Measurements from ENCODE around the gene ENKUR.
"Not testable (repeated sequence)": the region's sequence is repeated elsewhere in the genome, so short reads cannot be mapped to it uniquely, and the experiment has no call there.

The ENKUR gene

DNA sequence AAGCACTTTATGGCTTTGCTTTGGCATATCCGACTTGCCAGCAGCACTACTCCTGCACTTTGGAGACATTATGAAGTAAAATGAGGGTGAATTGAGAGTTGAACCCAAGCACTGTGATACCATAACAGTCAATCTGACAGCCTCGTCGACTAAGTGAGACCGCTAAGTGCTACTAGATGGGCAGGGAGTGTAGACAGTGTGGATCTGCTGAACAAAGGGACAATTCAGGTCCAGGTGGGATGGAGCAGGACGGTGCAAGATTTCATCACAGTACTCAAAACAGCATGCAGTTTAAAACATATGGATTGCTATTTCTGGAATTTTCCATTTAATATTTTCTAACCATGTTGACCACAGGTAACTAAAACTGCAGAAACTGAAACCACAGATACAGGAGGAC, 42.8 kb downstream of the ENKUR start:
- DNase-seq (ENCODE audit: low read depth), result no peak

DNA sequence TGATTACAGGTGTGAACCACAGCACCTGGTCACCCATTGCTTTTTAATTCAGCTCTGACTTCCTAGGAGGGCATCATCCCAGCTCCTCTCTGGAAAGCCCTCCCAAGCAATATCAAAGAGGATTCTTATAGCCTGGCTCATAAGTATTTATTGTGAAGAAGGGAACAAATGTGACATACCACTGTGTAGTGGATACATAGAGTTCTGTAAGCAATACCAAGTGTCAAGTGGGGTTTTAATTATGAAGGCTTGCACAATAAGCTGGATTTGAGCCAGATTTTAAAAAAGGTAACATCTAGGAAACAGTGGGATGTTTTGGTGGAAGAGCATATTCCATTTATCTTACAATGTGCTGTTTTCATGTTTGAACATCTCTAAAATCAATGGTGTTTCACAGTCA, 44.6 kb downstream of the ENKUR start:
- DNase-seq (ENCODE audit: low read depth), result no peak

DNA sequence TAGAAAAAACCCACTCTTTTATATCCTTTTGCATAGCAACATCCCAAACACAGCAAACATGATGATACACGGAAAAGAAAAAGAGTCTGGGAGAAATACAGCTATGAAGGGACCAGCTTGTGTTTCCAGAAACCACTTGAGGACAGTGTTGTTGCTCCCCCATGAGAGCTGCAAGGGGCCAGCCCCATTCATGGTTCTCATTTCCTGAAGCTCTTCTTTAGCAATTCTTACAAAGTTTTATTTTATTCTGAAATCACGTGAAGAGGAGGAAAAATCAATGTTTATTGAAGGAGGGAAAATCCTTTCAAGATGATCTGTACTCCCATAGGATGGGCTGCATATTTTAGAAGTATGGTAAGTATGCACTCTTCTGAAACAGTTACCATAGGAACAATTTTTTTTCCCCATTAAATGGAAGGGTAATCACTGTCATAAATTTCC, 46.1 kb downstream of the ENKUR start:
- DNase-seq (ENCODE audit: low read depth), result no peak

DNA sequence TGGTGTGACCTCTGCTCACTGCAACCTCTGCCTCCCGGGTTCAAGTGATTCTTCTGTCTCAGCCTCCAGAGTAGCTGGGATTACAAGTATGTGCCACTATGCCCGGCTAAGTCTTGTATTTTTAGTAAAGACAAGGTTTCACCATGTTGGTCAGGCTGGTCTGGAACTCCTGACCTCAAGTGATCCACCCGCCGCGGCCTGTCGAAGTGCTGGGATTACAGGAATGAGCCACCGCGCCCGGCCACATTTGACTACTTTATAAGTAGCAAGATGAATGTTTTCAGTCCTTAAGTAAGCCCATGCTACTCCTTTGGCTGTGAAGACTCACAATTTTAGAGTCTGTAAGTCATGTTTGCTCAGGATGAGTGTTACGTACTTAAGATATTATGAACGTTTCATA, 47.0 kb downstream of the ENKUR start:
- DNase-seq (ENCODE audit: low read depth), result not testable (repeated sequence)

DNA sequence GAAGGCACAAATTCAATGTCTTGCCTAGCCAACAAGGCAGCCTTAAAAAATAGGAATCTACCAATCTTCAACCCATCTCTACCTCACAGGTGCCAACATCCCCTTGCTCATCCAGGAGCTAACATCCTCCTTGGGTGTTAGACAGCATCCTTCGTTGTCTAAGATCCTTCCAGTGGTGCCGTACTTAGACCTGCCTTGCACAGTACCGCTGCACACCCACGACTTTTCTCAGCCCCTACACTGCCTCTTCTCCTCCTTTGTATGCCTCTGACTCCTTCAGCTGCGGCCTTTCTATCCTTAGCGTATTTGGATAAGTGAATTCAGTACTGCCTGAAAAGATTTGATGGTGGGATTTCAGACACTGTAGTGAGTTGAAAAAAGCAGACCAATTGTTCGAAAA, 47.6 kb downstream of the ENKUR start:
- no peak for DNase-seq (ENCODE audit: low read depth)

DNA sequence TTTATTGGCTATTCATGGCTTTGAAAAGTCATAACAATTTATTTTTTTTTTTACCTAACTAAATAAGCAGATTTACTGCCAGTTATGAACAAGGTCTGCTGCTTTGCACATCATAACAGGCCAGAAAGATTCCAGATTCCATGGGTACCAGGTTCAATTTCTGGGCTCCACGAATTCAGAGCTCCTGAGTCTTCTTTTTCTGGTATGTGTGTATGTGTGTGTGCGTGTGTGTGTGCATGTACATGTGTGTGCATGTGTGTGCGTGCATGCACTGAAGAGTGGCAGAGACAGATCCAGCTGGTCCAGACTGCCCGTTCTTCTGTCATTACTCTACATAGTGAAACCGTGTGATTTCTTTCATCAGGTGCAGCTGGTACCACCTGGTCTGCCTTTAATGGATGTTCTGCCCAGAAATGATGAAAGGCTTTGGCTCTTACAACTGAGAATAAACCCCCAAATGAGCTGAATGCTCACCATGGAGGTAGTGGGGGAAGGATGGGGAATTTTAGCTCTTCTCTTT, 48.9 kb downstream of the ENKUR start:
- no peak for DNase-seq (ENCODE audit: low read depth)

DNA sequence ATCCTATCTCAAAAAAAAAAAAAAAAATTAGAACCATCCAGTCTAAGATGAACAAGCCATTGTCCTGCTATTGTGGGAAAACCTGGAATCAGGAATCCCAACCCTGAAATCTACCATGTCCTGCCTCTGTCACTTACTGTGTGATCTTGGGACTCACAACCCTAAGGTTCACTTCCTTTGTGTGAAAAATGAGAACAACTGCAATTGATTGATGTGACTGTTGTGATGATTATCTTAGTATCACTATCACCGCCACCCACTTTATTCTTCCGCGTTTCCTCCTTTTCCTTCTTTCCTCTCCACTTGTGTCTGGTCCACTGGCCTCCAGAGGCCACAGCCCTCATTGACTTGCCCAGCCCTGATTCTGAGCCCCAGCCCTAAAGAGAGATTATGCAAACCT, 50.9 kb downstream of the ENKUR start:
- no peak for DNase-seq (ENCODE audit: low read depth)

DNA sequence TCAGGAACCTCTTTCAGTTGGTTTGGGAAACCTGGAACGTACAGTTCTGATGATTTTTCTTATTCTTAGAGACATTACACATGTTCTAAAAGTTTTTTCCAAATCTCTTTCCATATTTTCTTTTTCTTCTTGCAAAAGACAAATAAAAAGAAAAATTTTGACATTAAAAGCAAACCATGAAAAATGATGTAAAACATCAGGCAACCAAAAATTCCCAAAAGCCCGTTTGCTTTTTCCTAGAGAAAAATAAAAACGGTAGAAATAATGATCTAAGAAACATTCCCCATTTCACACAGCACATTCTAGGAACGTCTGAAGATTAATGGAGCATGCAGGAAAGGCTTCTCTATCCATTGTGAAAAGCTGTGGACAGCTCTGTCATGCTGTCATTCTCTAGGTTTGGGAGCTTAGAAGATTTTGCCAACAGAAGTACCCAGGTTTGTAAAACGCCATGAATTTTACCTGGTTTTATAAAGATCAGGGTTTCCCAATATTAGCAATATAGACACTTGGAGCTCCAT, 52.4 kb downstream of the ENKUR start:
- no peak for DNase-seq (ENCODE audit: low read depth)

DNA sequence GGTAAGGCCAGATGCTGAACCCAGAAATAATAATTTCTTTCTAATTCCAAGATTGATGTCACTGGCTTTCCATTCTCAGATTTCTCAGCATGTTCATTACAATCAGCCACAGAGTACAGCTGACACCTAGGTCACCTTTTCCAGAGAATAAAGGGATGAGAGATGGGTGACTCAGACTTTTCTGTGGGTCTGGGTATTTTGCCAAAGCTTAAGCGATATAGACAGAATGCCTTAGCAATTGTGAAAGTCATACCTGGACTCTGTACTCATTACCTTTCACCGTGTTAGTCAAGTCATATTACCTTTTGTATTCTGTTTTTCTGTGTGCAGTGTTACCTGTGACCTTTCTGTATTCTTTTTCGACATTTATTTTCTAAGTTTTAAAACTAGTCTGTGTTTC, 53.0 kb downstream of the ENKUR start:
- no peak for DNase-seq (ENCODE audit: low read depth)

DNA sequence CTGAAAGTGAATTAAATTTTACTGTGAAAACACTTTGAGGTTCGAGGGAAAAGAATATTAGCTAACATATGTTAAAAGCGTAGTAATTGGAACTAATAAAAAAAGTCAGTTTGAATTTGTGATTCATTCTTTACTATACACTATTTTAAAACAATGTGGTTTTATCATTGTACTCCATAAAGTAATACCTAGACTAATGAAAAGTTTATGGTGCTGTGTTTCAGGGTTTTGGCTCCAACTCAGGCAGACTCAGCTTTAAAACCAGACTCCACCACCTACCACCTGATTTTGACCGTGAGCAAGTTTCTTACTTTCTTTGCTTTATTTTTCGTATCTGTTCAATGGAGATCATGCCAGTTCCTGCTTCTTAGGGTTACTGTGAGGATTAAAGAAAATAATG, 54.4 kb downstream of the ENKUR start:
- no peak for DNase-seq (ENCODE audit: low read depth)

DNA sequence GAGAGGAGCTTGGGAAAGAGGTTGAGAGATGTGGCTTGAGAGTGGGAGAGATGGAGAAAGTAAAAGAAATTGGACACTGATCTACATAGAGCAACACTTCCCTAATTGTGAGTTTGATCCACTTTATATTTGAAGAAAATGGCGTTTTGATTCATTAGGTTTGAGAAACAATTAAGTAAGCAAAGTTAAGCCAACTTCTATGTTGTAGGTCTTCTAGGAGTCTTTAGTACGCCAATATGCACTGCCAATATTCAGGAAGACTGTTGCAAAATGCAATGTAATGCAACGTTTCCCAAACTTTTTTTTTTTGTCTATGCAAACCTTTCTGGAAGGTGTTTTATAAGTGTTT, 56.6 kb downstream of the ENKUR start:
- DNase-seq (ENCODE audit: low read depth), result no peak

DNA sequence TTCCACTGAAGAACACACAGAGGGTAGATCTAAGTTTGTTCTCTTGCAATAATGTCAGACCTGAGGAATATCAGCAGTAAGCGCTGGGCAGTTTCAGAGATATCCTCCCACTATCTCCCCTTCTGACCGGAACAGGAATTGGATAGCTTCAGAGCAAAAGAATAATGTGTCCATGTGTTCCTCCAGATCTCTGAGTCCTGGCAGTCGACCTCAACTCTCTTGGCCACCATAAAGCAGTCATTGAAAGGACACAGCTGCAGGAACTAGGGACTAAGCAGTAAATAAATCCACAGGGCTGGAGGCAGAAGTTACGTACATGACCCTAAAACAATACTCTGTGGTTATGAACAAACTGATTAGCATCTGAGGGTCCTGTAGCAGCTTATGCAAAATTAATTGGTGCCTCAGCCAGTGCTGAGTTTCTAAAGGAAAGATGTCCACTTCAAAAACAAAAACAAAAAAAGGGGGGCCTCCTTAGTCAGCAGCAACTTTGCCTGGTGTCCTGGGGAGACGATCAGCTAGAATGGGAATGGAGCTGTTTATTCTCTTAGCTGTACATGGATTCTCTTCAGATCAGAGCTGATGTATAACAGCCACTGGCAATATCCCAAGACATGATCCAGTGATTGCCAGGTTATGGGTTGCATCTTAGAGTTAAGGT, 57.1 kb downstream of the ENKUR start:
- no peak for DNase-seq (ENCODE audit: low read depth)

DNA sequence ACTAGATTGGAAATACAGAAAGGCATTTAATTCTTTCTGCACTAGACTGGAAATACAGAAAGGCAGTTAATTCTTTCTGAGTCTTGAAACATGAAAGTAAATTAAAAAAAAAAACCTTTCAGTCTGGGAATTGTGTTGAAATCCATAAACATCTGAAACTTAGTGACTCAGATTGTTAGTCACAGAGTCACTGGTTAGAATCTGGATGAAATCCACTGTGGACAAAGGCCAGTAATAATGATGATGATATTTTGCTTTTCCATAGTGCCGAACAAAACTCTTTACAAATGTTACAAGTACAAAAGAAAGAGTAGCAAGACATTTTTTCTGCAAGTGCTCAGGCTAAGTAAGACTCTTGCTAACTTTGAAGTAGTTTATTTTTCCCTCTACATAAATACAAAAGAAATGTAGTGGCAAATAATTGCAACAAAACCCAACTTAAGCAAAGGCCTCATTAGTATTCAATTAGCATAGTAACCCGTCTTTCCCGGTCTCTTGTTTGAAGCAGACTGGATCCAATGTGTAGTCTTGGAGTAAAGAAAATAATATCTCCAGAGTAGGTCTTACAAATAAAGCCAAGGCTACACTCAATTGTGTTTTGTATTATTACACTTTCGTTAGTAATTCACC, 57.8 kb downstream of the ENKUR start:
- DNase-seq (ENCODE audit: low read depth), result no peak

DNA sequence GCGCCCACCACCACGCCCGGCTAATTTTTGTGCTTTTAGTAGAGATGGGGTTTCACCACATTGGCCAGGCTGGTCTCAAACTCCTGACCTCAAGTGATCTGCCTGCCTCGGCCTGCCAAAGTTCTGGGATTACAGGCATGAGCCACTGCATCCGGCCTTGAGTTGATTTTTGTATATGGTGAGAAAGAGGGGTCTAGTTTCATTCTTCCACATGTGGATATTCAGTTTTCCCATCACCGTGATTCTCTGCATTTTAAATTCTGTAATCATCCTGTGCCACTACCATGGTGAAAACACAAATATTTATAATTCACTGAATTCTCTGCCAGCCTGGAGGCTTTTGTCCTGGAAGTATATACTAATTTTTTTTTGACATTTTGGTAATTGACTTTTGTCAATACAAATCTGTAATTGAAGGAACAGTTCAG, 58.3 kb downstream of the ENKUR start:
- DNase-seq (ENCODE audit: low read depth), result not testable (repeated sequence)

DNA sequence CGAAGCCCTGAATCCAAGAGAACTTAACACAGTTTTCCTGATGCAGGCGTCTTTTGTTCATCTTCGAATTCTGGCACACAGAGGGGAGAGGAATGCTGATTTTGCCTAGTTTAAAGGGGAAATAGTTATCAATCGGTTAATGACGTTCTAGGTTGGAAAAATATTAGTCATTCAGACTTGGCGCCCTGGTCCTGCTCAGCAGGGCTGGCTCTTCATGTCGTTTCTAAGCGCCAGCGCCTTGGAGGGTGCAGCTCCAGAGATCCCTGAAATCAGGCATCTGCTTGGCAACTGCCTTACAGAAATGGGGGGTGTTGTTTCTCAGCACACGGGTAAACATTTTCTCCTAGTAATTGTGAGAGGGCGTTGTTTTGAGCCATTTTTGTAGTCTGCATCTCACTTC, 62.3 kb downstream of the ENKUR start:
- DNase-seq (ENCODE audit: low read depth), result no peak

DNA sequence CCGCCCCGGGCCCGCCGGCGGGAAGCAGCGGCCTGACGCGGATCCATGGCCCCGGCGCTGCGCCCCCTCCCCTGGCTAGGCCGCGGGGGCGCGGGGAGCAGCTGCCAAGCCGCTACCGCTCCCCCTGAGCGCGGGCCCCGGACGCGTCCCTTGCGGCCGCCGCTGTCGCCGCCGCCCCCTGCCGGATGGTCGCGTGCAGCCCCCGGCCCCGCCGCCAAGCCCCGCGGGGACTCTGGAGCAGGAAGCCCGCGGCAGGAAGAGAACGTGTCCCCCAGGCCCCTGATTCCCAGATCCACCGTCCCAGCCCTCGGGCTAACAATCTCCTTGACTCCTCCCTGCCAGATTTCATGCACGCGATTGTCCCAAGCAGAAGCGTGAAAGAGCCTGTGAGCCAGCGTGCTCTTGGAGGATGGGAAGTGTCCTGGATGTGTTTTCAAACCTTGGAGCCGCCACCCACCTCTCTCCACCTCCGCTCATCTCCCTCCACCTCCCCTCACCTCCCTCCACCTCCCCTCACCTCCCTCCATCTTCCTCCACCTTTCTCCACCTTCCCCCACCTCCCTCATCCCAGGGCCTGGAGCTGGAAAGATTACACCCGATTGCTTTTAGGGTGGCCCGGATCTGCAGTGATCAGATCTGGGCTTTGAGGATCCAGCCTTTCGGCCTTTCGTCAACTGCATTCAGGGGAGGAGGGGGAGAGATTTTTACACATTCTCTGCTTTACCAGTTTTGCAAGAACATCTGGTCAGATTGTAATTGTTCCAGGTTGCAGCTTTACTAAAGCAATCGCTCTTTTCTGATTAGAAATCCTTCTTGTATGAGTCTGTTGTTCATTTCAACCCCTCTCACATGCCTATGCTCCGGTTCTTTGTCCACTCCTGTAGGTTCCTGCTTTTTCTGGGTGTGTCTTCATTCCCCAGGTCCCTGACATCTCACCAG, 63.0 kb downstream of the ENKUR start:
- DNase-seq (ENCODE audit: low read depth), result peak; percentile 35

DNA sequence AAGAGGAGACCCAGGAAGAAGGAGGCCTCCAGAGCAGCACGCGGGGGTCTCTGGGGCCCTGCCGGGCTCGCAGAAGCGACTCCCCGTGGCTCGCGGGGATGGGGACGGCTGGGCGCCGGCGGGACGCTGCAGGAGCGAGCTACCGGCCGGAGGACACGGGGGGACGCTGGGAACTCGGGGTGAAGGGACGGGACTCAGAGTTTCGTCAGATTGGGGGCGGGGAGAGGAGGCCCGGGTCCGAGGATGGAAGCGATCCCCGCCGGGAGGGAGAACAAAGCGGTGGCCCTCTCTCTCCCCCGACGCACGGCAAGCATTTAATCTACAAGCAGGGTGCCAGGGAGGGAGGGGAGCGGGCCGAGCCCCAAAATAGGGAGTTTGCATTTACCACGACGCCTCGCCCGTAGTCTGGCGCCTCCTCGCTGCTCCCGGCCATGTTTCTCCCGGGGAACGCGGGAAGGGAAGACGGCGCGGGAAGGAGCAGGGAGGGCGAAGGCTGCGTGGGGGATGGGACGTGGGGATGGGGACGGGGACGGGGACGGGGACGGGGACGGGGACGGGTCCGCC, 63.7 kb downstream of the ENKUR start, which contains the start of gene PRTFDC1:
Gene PRTFDC1 (minus strand): TSS at position 464 of the 564 bp plus-strand sequence. CDS start 31 bp downstream, at position 433.
- peak; percentile 3 for DNase-seq (ENCODE audit: low read depth)

DNA sequence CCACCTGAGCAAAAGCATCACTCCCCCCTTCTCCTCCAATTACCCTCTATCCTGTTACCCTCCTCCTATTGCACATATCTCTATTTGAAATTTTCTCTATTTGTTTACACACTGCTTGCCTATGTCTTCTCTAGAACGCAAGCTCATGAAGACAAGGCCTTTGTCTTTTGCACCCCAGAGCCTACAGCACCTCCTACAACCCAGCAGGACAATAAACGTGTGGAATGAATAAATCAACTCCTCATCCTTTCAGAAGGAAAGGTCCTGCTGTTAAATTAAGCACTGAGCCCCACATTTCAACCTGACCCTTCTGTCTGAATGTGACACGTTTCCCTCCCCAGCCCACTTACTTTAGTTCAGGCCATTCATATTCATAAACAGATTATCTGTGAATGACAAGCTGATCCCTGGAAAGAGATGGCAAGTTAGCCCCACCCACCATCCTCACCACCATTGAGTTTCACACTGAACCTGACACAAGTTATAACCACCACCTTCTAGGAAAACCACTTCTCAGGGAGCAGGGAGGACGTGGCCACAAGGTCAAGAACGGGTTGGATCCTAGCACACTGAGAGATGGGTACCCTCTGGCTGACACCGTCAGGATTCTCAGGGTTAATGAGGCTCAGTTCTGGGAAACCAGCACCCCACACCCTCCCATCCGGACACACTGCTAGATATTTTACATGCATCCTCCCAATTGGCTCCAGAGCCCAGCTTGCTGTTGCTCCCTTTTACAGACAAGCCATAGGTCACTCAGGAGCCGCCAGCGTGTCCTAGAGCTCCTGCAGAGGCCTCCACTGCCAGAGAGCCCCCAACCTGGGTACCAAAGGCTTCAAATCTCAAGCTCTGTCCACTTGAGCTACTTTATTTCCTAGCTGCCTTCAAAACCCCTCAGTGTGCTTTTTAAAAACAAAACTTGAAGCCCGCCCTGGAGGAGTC, 64.5 kb downstream of the ENKUR start:
- no peak for DNase-seq (ENCODE audit: low read depth)

DNA sequence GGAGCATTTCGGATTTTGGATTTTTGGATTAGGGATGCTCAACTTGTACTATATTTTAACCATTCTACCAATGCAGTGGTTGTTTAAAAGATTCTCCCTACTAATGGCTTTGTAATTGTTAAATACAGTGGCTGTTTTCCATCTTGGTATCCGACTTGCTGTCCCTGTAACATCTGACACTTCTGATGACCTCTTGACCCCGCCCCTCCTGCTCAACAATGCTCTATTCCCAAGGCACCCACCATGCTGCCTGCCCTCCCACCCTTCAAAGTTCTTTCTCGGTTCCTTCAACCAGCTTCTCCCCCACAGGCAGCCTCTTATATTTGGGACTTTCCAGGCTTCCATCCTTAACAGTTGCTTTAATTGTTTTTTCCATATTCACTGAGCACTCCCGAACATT, 65.5 kb downstream of the ENKUR start:
- no peak for DNase-seq (ENCODE audit: low read depth)

DNA sequence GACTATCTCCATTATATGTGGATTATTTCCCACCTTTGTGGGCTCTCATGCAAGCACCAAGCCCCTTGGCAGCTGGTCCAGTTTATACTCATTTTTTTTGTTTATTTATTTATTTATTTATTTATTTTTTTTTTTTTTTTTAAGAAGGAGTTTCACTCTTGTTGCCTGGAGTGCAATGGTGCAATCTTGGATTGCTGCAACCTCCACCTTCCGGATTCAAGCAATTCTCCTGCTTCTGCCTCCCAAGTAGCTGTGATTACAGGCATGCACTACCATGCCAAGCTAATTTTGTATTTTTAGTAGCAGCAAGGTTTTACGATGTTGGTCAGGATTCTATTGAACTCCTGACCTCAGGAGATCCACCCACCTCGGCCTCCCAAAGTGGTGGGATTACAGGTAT, 66.3 kb downstream of the ENKUR start:
- DNase-seq (ENCODE audit: low read depth), result no peak
